ENCODE measurements around the gene ZFAND3.

The ZFAND3 gene

DNA sequence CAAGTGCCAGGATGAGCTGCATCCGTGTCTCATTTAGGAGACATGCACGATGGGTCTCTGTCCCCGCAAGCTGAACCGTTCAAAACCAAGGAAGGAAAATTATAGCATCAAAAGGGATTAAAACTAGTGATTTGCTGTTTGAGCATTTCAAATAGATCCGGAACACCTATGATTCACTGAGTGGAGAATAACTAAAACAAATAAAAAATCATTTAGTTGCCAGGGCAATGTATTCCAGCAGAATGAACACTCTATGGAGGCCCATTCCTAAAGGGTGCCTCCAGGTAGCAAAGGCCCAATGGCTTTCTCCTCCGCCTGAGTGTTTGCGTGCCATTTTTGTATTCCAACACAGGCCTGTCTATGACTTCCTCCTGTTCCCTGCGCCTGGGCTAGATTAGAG is 354.8 kb downstream of the ZFAND3 start:
- Histone ChIP-seq H3K9me3 (ENCODE audit: low read length) (no peaks in the 10 kb centered on the region), H2AFZ (ENCODE audit: low read length) (no peak overlapping the region), H3K27me3 (ENCODE audit: insufficient read depth, low read length) (no peaks in the 10 kb centered on the region), H3K9ac (ENCODE audit: low read length) (no peak overlapping the region), H3F3A (ENCODE audit: insufficient read depth, low read length) (no peaks in the 10 kb centered on the region), H3K4me2 (ENCODE audit: low read length) (no peak overlapping the region), H3K4me1 (ENCODE audit: insufficient read depth, low read length, severe bottlenecking) (no peaks in the 10 kb centered on the region), H4K20me1 (ENCODE audit: insufficient read depth, low read length) (no peaks in the 10 kb centered on the region), H3K9me2 (ENCODE audit: low read depth, low read length) (no peaks in the 10 kb centered on the region), H3K27ac (ENCODE audit: low read depth, low read length, poor library complexity, severe bottlenecking) (no peak overlapping the region), H3K79me2 (ENCODE audit: insufficient read depth, low read length) (no peaks in the 10 kb centered on the region), H3K36me3 (ENCODE audit: insufficient read depth, low read length) (no peaks in the 10 kb centered on the region), H3K4me3 (ENCODE audit: low read depth, low read length, poor library complexity, severe bottlenecking) (no peak overlapping the region)
- TF ChIP-seq, protein P1, sequence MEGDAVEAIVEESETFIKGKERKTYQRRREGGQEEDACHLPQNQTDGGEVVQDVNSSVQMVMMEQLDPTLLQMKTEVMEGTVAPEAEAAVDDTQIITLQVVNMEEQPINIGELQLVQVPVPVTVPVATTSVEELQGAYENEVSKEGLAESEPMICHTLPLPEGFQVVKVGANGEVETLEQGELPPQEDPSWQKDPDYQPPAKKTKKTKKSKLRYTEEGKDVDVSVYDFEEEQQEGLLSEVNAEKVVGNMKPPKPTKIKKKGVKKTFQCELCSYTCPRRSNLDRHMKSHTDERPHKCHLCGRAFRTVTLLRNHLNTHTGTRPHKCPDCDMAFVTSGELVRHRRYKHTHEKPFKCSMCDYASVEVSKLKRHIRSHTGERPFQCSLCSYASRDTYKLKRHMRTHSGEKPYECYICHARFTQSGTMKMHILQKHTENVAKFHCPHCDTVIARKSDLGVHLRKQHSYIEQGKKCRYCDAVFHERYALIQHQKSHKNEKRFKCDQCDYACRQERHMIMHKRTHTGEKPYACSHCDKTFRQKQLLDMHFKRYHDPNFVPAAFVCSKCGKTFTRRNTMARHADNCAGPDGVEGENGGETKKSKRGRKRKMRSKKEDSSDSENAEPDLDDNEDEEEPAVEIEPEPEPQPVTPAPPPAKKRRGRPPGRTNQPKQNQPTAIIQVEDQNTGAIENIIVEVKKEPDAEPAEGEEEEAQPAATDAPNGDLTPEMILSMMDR (IDR thresholded peaks at IDR 0.05; ENCODE audit: low read length): no peak
- TF ChIP-seq EZH2 (IDR thresholded peaks at IDR 0.05; ENCODE audit: borderline replicate concordance, low read length): no peak

DNA sequence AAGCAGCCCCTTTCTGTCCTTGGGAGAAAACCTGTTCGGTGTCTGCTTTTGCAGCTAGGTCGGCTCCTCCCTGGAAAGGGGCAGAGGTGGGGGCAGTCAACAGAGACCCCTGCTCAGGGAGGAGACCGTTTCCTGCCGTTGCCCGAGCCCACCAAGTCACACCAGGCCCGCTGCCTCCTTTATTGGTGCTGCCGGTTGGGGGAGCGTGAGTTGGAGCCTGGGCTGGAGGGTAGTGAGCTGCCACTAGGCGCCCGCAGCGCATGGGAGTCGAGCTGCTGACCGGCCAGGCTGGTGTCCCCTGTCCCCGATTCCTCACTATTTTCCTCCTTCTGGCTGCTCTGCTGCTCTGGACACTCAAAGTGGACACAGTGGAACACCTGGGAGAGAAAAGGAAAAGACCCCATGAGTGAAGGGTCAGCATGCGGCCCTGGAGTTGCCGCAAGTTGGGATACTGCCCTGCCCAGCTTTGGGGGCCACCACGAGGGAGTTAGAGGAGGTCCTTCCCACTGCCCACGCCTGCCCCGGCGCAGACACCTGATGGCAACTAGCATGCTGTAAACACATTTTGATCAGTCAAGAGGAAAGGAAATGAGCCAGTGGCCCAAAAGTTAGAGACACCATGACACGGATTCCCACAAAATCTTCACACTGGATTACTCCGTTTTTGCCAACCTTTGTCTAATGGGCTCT is 355.4 kb downstream of the ZFAND3 start:
- H2AFZ ChIP-seq (ENCODE audit: low read length): no peak overlapping the region
- no peaks in the 10 kb centered on the region for H3K36me3 ChIP-seq (ENCODE audit: insufficient read depth, low read length)
- H3K4me2 ChIP-seq (ENCODE audit: low read length): no peak overlapping the region
- H3K9me2 ChIP-seq (ENCODE audit: low read depth, low read length): no peaks in the 10 kb centered on the region
- no peaks in the 10 kb centered on the region for H3K79me2 ChIP-seq (ENCODE audit: insufficient read depth, low read length)
- no peak overlapping the region for H3K27ac ChIP-seq (ENCODE audit: low read depth, low read length, poor library complexity, severe bottlenecking)
- H3K9me3 ChIP-seq (ENCODE audit: low read length): no peaks in the 10 kb centered on the region
- no peak for TF ChIP-seq EZH2 (IDR thresholded peaks at IDR 0.05; ENCODE audit: borderline replicate concordance, low read length)
- TF ChIP-seq, protein P1 (IDR thresholded peaks at IDR 0.05; ENCODE audit: low read length): no peak
- H3K4me1 ChIP-seq (ENCODE audit: insufficient read depth, low read length, severe bottlenecking): no peaks in the 10 kb centered on the region
- no peaks in the 10 kb centered on the region for H3F3A ChIP-seq (ENCODE audit: insufficient read depth, low read length)
- H3K4me3 ChIP-seq (ENCODE audit: low read depth, low read length, poor library complexity, severe bottlenecking): no peak overlapping the region
- H3K9ac ChIP-seq (ENCODE audit: low read length): no peak overlapping the region
- H4K20me1 ChIP-seq (ENCODE audit: insufficient read depth, low read length): no peaks in the 10 kb centered on the region
- no peaks in the 10 kb centered on the region for H3K27me3 ChIP-seq (ENCODE audit: insufficient read depth, low read length)

DNA sequence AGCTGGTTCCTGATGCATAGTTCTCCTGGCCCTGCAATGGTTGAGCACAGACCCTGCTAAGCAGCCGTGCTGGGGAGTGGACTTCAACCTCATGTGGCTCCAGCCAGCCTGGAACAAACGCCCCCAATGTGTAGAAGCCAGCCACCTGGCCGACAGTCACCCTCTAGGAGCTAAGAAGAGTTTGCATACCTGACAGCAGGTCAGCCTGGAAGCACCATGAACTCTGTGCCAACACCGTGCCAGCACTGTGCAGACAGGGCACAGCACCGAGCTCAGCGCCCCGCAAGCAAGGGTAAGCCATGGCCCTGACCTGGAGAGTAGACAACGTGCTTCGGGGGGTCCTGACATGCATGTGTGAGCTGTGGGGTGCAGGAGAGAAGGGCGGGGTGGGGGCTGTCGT is 356.3 kb downstream of the ZFAND3 start:
- H3K4me3 ChIP-seq (ENCODE audit: low read depth, low read length, poor library complexity, severe bottlenecking): no peak overlapping the region

More for the DNA sequence above, 356.3 kb downstream of the ZFAND3 start:
- H3K27me3 ChIP-seq (ENCODE audit: insufficient read depth, low read length): no peaks in the 10 kb centered on the region
- TF ChIP-seq, protein P1 (IDR thresholded peaks at IDR 0.05; ENCODE audit: low read length): no peak
- TF ChIP-seq EZH2 (IDR thresholded peaks at IDR 0.05; ENCODE audit: borderline replicate concordance, low read length): no peak
- H3K9me2 ChIP-seq (ENCODE audit: low read depth, low read length): no peaks in the 10 kb centered on the region
- no peaks in the 10 kb centered on the region for H3K9me3 ChIP-seq (ENCODE audit: low read length)
- no peaks in the 10 kb centered on the region for H4K20me1 ChIP-seq (ENCODE audit: insufficient read depth, low read length)
- H3K36me3 ChIP-seq (ENCODE audit: insufficient read depth, low read length): no peaks in the 10 kb centered on the region
- H3K27ac ChIP-seq (ENCODE audit: low read depth, low read length, poor library complexity, severe bottlenecking): no peak overlapping the region
- H3F3A ChIP-seq (ENCODE audit: insufficient read depth, low read length): no peaks in the 10 kb centered on the region
- H3K9ac ChIP-seq (ENCODE audit: low read length): no peak overlapping the region
- no peaks in the 10 kb centered on the region for H3K4me1 ChIP-seq (ENCODE audit: insufficient read depth, low read length, severe bottlenecking)
- H3K79me2 ChIP-seq (ENCODE audit: insufficient read depth, low read length): no peaks in the 10 kb centered on the region
- H2AFZ ChIP-seq (ENCODE audit: low read length): no peak overlapping the region
- H3K4me2 ChIP-seq (ENCODE audit: low read length): no peak overlapping the region

Data from OCI-LY1 (cell line).